ENCODE results near the gene PFN1.

The PFN1 gene

GRCh38 chr17:4946312-4946976, 1.9 kb downstream of the PFN1 start:
- FAIRE-seq, result peak; percentile 74
- no peak for DNase-seq (ENCODE audit: insufficient read length, low spot score)
- no peak for TF ChIP-seq PAX5 (IDR thresholded peaks at IDR 0.05; ENCODE audit: insufficient read depth, low read length, severe bottlenecking)
- peak; percentile 93 for TF ChIP-seq SPI1 (IDR thresholded peaks at IDR 0.05; ENCODE audit: low read depth, low read length)
- TF ChIP-seq POLR2AphosphoS5 (IDR thresholded peaks at IDR 0.05; ENCODE audit: low read depth, low read length), result peak; percentile 16; the same call in 1 of the 2 replicates
- no peak for TF ChIP-seq POU2F2 (IDR thresholded peaks at IDR 0.05; ENCODE audit: low read depth, low read length)
- no peak for TF ChIP-seq TAF1 (IDR thresholded peaks at IDR 0.05; ENCODE audit: low read depth, low read length)
- TF ChIP-seq POLR2A (IDR thresholded peaks at IDR 0.05; ENCODE audit: low read depth, low read length), result peak; percentile 21

- DNase-seq (ENCODE audit: insufficient read length, low spot score) (no peak), FAIRE-seq (no peak)
- peak; percentile 6; the same call in 1 of the 2 replicates for TF ChIP-seq POLR2A (IDR thresholded peaks at IDR 0.05; ENCODE audit: low read depth, low read length)
- TF ChIP-seq POU2F2 (IDR thresholded peaks at IDR 0.05; ENCODE audit: low read depth, low read length), result peak; percentile 26; the same call in 1 of the 2 replicates
- no peak for TF ChIP-seq PAX5 (IDR thresholded peaks at IDR 0.05; ENCODE audit: insufficient read depth, low read length, severe bottlenecking)
- TF ChIP-seq SPI1 (IDR thresholded peaks at IDR 0.05; ENCODE audit: low read depth, low read length), result no peak
- TF ChIP-seq POLR2AphosphoS5 (IDR thresholded peaks at IDR 0.05; ENCODE audit: low read depth, low read length), result peak; percentile 43; the same call in 1 of the 2 replicates
- no peak for TF ChIP-seq TAF1 (IDR thresholded peaks at IDR 0.05; ENCODE audit: low read depth, low read length)
These were observed 2.4 kb downstream of the PFN1 start for GRCh38 chr17:4945944-4946280.

GRCh38 chr17:4945176-4945943, 3.0 kb downstream of the PFN1 start:
- FAIRE-seq, result peak; percentile 94
- DNase-seq (ENCODE audit: insufficient read length, low spot score), result no peak
- TF ChIP-seq PAX5 (IDR thresholded peaks at IDR 0.05; ENCODE audit: insufficient read depth, low read length, severe bottlenecking) (no peak), POU2F2 (IDR thresholded peaks at IDR 0.05; ENCODE audit: low read depth, low read length) (peak; percentile 87; the same call in 1 of the 2 replicates), POLR2A (IDR thresholded peaks at IDR 0.05; ENCODE audit: low read depth, low read length) (peak; percentile 80), TAF1 (IDR thresholded peaks at IDR 0.05; ENCODE audit: low read depth, low read length) (peak; percentile 10), POLR2AphosphoS5 (IDR thresholded peaks at IDR 0.05; ENCODE audit: low read depth, low read length) (peak; percentile 34)

- TF ChIP-seq POLR2AphosphoS5 (IDR thresholded peaks at IDR 0.05; ENCODE audit: low read depth, low read length), result peak; percentile 92
- TF ChIP-seq POLR2A (IDR thresholded peaks at IDR 0.05; ENCODE audit: low read depth, low read length), result peak; percentile 84
- TF ChIP-seq TAF1 (IDR thresholded peaks at IDR 0.05; ENCODE audit: low read depth, low read length), result peak; percentile 17
- TF ChIP-seq SPI1 (IDR thresholded peaks at IDR 0.05; ENCODE audit: low read depth, low read length), result peak; percentile 7; the same call in 1 of the 2 replicates
- TF ChIP-seq PAX5 (IDR thresholded peaks at IDR 0.05; ENCODE audit: insufficient read depth, low read length, severe bottlenecking), result no peak
- peak; percentile 96 for TF ChIP-seq POU2F2 (IDR thresholded peaks at IDR 0.05; ENCODE audit: low read depth, low read length)
- no peak for DNase-seq (ENCODE audit: insufficient read length, low spot score)
- no peak for FAIRE-seq
These were observed 3.7 kb downstream of the PFN1 start for GRCh38 chr17:4944554-4945175.

GRCh38 chr17:4944163-4944553, 4.2 kb downstream of the PFN1 start:
- FAIRE-seq, result peak; percentile 84
- no peak for DNase-seq (ENCODE audit: insufficient read length, low spot score)
- TF ChIP-seq POLR2A (IDR thresholded peaks at IDR 0.05; ENCODE audit: low read depth, low read length) (peak; percentile 53; the same call in 1 of the 2 replicates), POLR2AphosphoS5 (IDR thresholded peaks at IDR 0.05; ENCODE audit: low read depth, low read length) (no peak), SPI1 (IDR thresholded peaks at IDR 0.05; ENCODE audit: low read depth, low read length) (peak; percentile 86), POU2F2 (IDR thresholded peaks at IDR 0.05; ENCODE audit: low read depth, low read length) (peak; percentile 72; the same call in 1 of the 2 replicates), TAF1 (IDR thresholded peaks at IDR 0.05; ENCODE audit: low read depth, low read length) (peak; percentile 25; the same call in 1 of the 2 replicates), PAX5 (IDR thresholded peaks at IDR 0.05; ENCODE audit: insufficient read depth, low read length, severe bottlenecking) (no peak)

- no peak for FAIRE-seq
- TF ChIP-seq SPI1 (IDR thresholded peaks at IDR 0.05; ENCODE audit: low read depth, low read length) (no peak), POLR2A (IDR thresholded peaks at IDR 0.05; ENCODE audit: low read depth, low read length) (peak; percentile 59), POU2F2 (IDR thresholded peaks at IDR 0.05; ENCODE audit: low read depth, low read length) (0 out of 2 replicates have a peak, but pooled peaks have one; percentile 9), POLR2AphosphoS5 (IDR thresholded peaks at IDR 0.05; ENCODE audit: low read depth, low read length) (peak; percentile 50), TAF1 (IDR thresholded peaks at IDR 0.05; ENCODE audit: low read depth, low read length) (no peak), PAX5 (IDR thresholded peaks at IDR 0.05; ENCODE audit: insufficient read depth, low read length, severe bottlenecking) (no peak)
These were observed 5.4 kb downstream of the PFN1 start for GRCh38 chr17:4942760-4943508.

GRCh38 chr17:4941319-4941610, 7.1 kb downstream of the PFN1 start:
- FAIRE-seq (peak; percentile 16), DNase-seq (ENCODE audit: insufficient read length, low spot score) (no peak)
- no peak for TF ChIP-seq POU2F2 (IDR thresholded peaks at IDR 0.05; ENCODE audit: low read depth, low read length)
- TF ChIP-seq SPI1 (IDR thresholded peaks at IDR 0.05; ENCODE audit: low read depth, low read length), result no peak
- no peak for TF ChIP-seq PAX5 (IDR thresholded peaks at IDR 0.05; ENCODE audit: insufficient read depth, low read length, severe bottlenecking)
- no peak for TF ChIP-seq POLR2AphosphoS5 (IDR thresholded peaks at IDR 0.05; ENCODE audit: low read depth, low read length)
- TF ChIP-seq POLR2A (IDR thresholded peaks at IDR 0.05; ENCODE audit: low read depth, low read length), result no peak
- no peak for TF ChIP-seq TAF1 (IDR thresholded peaks at IDR 0.05; ENCODE audit: low read depth, low read length)

More at GRCh38 chr17:4942760-4943508, 5.4 kb downstream of the PFN1 start:
- DNase-seq (ENCODE audit: insufficient read length, low spot score), result no peak

GRCh38 chr17:4940555-4941318, 7.6 kb downstream of the PFN1 start:
- FAIRE-seq, result peak; percentile 76
- no peak for DNase-seq (ENCODE audit: insufficient read length, low spot score)
- no peak; the same call in 1 of the 2 replicates for TF ChIP-seq POLR2AphosphoS5 (IDR thresholded peaks at IDR 0.05; ENCODE audit: low read depth, low read length)
- TF ChIP-seq POLR2A (IDR thresholded peaks at IDR 0.05; ENCODE audit: low read depth, low read length), result no peak
- TF ChIP-seq POU2F2 (IDR thresholded peaks at IDR 0.05; ENCODE audit: low read depth, low read length), result no peak; the same call in 1 of the 2 replicates
- no peak for TF ChIP-seq SPI1 (IDR thresholded peaks at IDR 0.05; ENCODE audit: low read depth, low read length)
- TF ChIP-seq TAF1 (IDR thresholded peaks at IDR 0.05; ENCODE audit: low read depth, low read length), result no peak
- no peak for TF ChIP-seq PAX5 (IDR thresholded peaks at IDR 0.05; ENCODE audit: insufficient read depth, low read length, severe bottlenecking)
